ENCODE measurements around the gene ADAMTSL3.

DNA sequence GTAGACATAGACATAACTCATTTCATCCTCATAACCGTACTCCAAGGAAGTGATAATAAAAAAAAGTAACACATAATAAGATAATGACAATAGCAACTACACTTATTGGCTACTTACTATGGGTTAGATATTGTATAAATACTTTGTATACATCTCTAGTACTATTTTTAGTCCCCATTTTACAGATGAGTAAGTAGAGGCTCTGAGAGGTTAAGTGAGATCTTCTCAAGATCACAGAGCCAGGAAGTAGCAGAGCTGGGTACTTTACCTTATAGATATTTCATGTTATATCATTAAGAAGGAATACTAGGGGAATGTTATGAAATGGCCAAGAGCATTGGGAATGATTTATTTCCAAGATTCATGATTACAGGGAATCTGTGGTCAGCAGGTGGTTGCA, 49.4 kb upstream of the ADAMTSL3 start:
- TF ChIP-seq, protein P1, sequence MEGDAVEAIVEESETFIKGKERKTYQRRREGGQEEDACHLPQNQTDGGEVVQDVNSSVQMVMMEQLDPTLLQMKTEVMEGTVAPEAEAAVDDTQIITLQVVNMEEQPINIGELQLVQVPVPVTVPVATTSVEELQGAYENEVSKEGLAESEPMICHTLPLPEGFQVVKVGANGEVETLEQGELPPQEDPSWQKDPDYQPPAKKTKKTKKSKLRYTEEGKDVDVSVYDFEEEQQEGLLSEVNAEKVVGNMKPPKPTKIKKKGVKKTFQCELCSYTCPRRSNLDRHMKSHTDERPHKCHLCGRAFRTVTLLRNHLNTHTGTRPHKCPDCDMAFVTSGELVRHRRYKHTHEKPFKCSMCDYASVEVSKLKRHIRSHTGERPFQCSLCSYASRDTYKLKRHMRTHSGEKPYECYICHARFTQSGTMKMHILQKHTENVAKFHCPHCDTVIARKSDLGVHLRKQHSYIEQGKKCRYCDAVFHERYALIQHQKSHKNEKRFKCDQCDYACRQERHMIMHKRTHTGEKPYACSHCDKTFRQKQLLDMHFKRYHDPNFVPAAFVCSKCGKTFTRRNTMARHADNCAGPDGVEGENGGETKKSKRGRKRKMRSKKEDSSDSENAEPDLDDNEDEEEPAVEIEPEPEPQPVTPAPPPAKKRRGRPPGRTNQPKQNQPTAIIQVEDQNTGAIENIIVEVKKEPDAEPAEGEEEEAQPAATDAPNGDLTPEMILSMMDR (IDR thresholded peaks at IDR 0.05) = no peak
- no peak for TF ChIP-seq POLR2A (IDR thresholded peaks at IDR 0.05)
